Activated CD4-positive, alpha-beta T cell treated with anti-CD3 and anti-CD28 coated beads, Interleukin-2, amount 10 ng/mL, durations not matched to agents 7 days and 5 days (primary cell): ENCODE measurements around the gene AGAP3. TPM values are rescaled to one million over a fixed set of nuclear protein-coding genes. Genes with fewer than 3 reads are reported as not detected.

Experiments
- CTCF ChIA-PET: fragments of 350-600 bp; sonication (Branson Sonifier 250); formaldehyde crosslinking; loops from one replicate; lab custom pipeline; 2021; ENCODE audit warnings: antibody characterized with exemption; lab: Charles Lee
- POLR2A ChIA-PET: fragments of 350-600 bp; sonication (Branson Sonifier 250); formaldehyde crosslinking; loops from one replicate; lab custom pipeline; 2021; ENCODE audit warnings: antibody characterized with exemption; lab: Charles Lee
- DNase-seq: peaks from one replicate; pipeline ENCODE4 v3.0.0-alpha.2; 2020
- H3K27ac Mint-ChIP-seq: one replicate; pipeline ENCODE4 v1.8.0; 2021; ENCODE audit warnings: mild to moderate bottlenecking, moderate library complexity, mixed read lengths
- H3K27me3 Mint-ChIP-seq: one replicate; pipeline ENCODE4 v1.8.0; 2021; ENCODE audit warnings: mixed read lengths
- H3K36me3 Mint-ChIP-seq: one replicate; pipeline ENCODE4 v1.8.0; 2021; ENCODE audit warnings: low read depth, mixed read lengths
- H3K4me1 Mint-ChIP-seq: one replicate; pipeline ENCODE4 v1.8.0; 2021; ENCODE audit warnings: mixed read lengths
- H3K4me3 Mint-ChIP-seq: one replicate; pipeline ENCODE4 v1.8.0; 2021; ENCODE audit warnings: mild to moderate bottlenecking, moderate library complexity, mixed read lengths
- H3K9me3 Mint-ChIP-seq: one replicate; pipeline ENCODE4 v1.8.0; 2021; ENCODE audit warnings: mixed read lengths
- total RNA-seq, 2 experiments: library from RNA; stranded (reverse); gene quantifications; one replicate each; pipeline ENCODE4 v1.2.3, GENCODE V29; 2021

The AGAP3 gene
- total RNA-seq, 2 experiments from 2014 or later, result 18.1 to 19.7 TPM

DNA sequence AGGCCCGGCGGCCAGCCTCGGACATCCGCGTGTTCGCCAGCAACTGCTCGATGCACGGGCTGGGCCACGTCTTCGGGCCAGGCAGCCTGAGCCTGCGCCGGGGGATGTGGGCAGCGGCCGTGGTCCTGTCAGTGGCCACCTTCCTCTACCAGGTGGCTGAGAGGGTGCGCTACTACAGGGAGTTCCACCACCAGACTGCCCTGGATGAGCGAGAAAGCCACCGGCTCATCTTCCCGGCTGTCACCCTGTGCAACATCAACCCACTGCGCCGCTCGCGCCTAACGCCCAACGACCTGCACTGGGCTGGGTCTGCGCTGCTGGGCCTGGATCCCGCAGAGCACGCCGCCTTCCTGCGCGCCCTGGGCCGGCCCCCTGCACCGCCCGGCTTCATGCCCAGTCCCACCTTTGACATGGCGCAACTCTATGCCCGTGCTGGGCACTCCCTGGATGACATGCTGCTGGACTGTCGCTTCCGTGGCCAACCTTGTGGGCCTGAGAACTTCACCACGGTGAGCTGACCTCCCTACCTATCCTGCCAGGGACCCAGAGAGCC is 37.3 kb upstream of the AGAP3 start:
- peaks cover 7% of the 10 kb centered on the region for H3K36me3 Mint-ChIP-seq
- no peak overlapping the region for H3K27ac Mint-ChIP-seq
- H3K27me3 Mint-ChIP-seq, result peaks cover 8% of the 10 kb centered on the region
- no peak for DNase-seq
- H3K4me3 Mint-ChIP-seq, result no peak overlapping the region
- ChIA-PET CTCF (interaction anchor here (0.7 to 1.3 kb wide), 2 partner anchors 30 to 91 kb away, joined by 3 to 5 read pairs; no protein-coding TSS in a partner anchor), POLR2A (no interaction called here)
- H3K9me3 Mint-ChIP-seq, result no peaks in the 10 kb centered on the region
- H3K4me1 Mint-ChIP-seq, result peaks cover 19% of the 10 kb centered on the region

DNA sequence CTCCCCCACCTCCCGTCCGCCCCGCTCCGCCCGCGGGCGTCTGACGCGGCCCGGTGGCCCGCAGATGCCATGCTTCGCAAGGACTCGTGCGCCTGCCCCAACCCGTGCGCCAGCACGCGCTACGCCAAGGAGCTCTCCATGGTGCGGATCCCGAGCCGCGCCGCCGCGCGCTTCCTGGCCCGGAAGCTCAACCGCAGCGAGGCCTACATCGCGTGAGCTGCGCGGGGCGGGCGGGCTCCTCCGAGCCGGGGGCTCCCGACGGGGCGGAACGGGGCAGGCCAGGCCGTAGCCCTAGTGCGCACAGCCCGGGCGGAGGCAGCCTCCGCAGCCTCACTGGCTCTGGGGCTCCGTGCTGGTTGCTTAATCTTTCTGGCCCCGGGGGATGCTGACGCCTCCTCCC is 35.2 kb upstream of the AGAP3 start:
- CTCF ChIA-PET, result interaction anchor here (0.8 to 1.3 kb wide), 3 partner anchors 9 to 175 kb away, joined by 3 to 4 read pairs (median 3); partner anchors contain the start of gene ABCB8

DNA sequence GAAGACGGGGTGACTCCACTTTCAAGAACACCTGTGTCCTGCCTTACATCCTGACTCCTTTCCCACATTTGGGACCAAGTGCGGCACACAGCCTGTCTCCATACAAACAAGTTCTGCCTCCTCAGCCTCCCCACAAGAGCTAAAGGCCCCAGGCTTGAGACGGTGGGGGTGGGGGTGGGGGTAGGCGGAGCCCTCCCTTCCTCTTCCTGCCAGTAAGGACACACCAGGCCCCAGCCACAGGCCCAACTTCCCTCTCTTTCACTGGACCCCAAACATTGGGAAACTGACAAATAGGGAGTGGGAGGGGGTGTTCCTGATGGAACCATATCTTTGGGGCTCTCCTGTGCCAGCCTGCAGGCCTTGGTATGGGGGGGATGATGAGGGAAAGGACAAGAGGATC is 33.2 kb upstream of the AGAP3 start:
- no peak overlapping the region for H3K4me3 Mint-ChIP-seq
- H3K9me3 Mint-ChIP-seq, result no peaks in the 10 kb centered on the region
- DNase-seq, result no peak
- H3K27ac Mint-ChIP-seq, result no peak overlapping the region
- peaks cover 32% of the 10 kb centered on the region for H3K4me1 Mint-ChIP-seq
- H3K36me3 Mint-ChIP-seq, result peaks cover 4% of the 10 kb centered on the region
- CTCF ChIA-PET, result interaction anchor here (0.7 to 1.1 kb wide), 3 partner anchors 16 to 28 kb away, joined by 3 to 4 read pairs (median 3); partner anchors contain the start of genes ABCB8 and FASTK
- POLR2A ChIA-PET, result no interaction called here
- peaks cover 8% of the 10 kb centered on the region for H3K27me3 Mint-ChIP-seq

More for the DNA sequence above, 35.2 kb upstream of the AGAP3 start:
- peak; percentile 76 for DNase-seq
- Mint-ChIP-seq H3K36me3 (peaks cover 2% of the 10 kb centered on the region), H3K27ac (no peak overlapping the region), H3K9me3 (no peaks in the 10 kb centered on the region), H3K4me1 (peaks cover 23% of the 10 kb centered on the region), H3K27me3 (peaks cover 8% of the 10 kb centered on the region), H3K4me3 (no peak overlapping the region)
- POLR2A ChIA-PET, result no interaction called here

DNA sequence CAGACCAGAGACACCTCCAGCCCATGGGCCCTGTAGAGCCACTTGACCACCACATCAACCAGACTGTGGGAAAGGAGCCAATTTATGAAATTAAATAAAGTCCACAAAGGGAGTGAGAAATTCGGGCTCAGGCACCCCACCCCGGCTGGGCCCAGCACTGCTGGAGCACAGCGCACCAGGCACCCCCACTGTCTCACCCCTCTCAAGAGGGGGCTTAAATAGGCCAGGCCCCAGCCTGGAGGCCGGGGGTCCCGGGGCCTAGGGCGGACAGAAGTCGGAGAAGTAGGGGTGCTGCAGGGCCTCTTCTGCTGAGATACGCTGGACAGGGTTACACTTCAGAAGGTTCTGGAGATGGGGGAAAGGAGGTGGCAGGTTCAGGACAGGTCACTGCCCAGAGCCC is 32.5 kb upstream of the AGAP3 start:
- Mint-ChIP-seq H3K27ac (no peak overlapping the region), H3K4me3 (no peak overlapping the region), H3K4me1 (peaks cover 37% of the 10 kb centered on the region), H3K36me3 (peaks cover 4% of the 10 kb centered on the region), H3K27me3 (peaks cover 8% of the 10 kb centered on the region), H3K9me3 (no peaks in the 10 kb centered on the region)
- DNase-seq, result no peak
- ChIA-PET POLR2A (no interaction called here), CTCF (no interaction called here)

DNA sequence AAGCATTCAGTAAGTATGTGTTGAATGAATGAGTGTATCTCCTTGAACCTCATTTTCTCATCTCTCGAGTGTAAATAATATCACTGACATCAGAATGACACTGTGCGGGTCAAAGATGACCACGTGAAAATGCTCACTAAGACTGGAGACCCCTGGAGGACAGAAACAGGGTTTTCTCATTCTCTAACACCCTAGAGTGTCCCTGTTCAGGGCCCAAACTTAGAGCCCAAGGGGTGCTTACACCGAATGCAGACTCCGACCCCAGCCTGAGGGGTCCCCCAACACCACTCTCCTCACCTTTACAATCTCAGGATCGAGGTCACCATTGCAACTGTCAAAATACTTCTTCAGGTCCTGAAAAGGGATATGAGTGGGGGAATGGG is 30.0 kb upstream of the AGAP3 start:
- ChIA-PET POLR2A (no interaction called here), CTCF (interaction anchor here (1.2 kb wide), 1 partner anchor 28 kb away, joined by 4 read pairs; the partner anchor contains the start of gene ABCB8)
- Mint-ChIP-seq H3K4me1 (peaks cover 46% of the 10 kb centered on the region), H3K27me3 (no peaks in the 10 kb centered on the region), H3K36me3 (peaks cover 4% of the 10 kb centered on the region), H3K4me3 (peak overlapping the region; percentile 91), H3K9me3 (no peaks in the 10 kb centered on the region), H3K27ac (no peak overlapping the region)
- no peak for DNase-seq

DNA sequence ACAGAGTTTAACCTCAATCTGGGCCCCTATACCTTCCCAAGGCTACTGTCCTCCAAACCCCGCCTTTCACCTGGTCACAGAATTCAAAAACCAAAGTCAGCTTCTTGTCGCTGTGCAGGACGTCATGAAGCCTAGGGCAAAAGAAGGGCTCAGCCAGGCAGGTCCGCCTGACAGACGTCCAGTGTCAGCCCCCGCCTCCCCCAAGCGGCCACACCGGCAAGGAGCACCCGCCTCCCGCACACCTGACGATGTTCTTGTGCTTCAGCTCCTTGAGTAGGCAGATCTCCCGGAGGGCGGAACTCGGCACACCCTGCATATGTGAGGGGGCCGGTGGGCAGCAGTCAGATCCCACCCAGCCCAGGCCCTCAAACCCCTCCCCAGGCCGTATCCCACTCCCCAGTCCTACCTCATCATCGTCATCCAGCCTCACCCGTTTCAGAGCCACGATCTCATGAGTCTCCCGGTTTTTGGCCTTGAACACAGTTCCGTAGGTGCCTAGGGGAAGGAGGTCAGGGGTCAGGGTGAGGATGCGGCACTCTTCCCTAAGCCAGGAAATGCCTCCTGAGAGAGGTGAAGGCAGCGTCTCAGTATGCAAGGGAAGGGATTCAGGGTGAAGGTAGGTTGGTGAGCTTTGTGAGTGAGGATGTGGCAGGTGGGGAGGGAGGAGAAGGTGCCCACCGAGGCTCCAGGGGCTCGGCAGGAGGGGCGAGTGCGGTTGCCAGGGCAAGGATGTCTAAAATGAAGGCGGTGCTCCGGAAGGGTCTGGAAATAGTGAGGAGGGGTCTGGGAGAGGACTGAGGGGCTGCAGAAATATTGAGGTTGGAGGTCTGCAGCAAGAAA is 29.4 kb upstream of the AGAP3 start:
- POLR2A ChIA-PET, result no interaction called here
- Mint-ChIP-seq H3K27me3 (no peaks in the 10 kb centered on the region), H3K9me3 (no peaks in the 10 kb centered on the region), H3K36me3 (peaks cover 4% of the 10 kb centered on the region), H3K4me1 (peaks cover 53% of the 10 kb centered on the region), H3K27ac (peak overlapping the region; percentile 42), H3K4me3 (peak overlapping the region; percentile 91)
- CTCF ChIA-PET, result interaction anchor here (1.1 kb wide), 1 partner anchor 28 kb away, joined by 4 read pairs; the partner anchor contains the start of gene ABCB8
- no peak for DNase-seq

DNA sequence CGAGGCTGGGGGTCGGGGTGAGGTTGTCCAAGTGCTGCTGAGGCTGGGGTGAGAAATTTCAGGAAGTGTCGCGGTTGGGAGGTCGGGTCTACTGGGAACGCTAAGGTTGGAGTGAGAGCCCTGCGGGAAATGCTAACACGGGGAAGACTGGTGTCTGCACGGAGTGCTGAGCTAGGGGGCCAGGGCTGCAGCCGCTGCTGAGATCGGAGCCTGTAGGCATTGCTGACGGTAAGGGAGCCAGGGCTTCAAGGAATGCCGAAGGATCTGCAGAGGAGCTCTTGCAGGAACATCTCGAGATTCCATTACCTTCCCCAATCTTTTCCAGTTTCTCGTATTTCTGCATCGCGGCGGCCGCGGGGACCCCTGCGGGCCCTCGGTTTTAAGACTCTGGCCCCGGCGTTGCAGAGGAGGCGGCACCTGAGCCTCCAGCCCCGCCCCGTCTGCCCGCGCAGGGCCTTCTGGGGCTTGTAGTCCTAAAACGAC is 28.7 kb upstream of the AGAP3 start, which contains the start of gene CDK5:
CDK5 (minus strand) TSS at position 392 of the 483 bp plus-strand sequence; CDS start at position 343, 49 bp downstream.
- peaks cover 53% of the 10 kb centered on the region for H3K4me1 Mint-ChIP-seq
- H3K36me3 Mint-ChIP-seq, result peaks cover 3% of the 10 kb centered on the region
- H3K9me3 Mint-ChIP-seq, result no peaks in the 10 kb centered on the region
- no peak for DNase-seq
- H3K27ac Mint-ChIP-seq, result peak within 1 kb of the TSS; percentile 95
- H3K4me3 Mint-ChIP-seq, result peak within 1 kb of the TSS; percentile 91
- no peaks in the 10 kb centered on the region for H3K27me3 Mint-ChIP-seq
- ChIA-PET POLR2A (no interaction called here), CTCF (interaction anchor here (1.1 kb wide), 1 partner anchor 29 kb away, joined by 4 read pairs; the partner anchor contains the start of gene ABCB8)

DNA sequence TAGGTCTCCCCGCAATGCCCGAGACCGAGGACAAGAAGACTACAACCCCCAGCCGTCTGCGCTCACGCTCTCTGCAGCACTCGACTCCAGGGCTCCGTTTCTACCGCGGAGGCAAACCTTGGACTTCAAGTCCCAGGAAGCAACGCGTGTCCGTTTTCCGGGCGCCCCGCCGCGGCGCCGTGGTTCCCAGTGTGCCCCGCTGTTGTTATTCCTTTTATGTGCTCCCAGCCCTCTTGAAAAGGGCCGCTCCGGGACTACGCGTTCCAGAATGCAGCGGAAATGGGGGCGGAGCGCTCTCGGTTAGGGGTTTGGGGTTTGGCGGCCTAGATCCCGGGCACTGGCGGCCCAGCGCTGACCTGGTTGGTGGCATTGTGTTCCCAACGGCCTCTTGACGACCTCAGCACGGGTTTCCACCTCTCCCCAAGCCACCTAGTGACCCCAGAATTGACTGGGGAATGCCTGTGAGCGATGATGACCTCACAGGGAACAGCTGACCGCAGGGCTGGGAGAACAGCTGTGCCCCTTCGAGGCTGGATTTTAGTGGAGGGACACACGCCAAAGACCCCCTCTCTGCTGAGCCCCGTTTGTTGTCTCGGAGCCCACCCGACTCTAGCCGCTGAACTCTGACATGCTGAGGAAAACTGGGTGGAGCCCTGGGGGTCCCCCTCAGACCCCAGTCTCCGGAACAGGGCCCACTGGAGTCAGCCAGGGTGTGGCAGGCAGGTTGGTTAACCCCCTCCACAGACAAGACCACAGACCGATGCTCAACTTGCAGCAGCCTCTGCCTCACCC is 28.1 kb upstream of the AGAP3 start:
- peak overlapping the region; percentile 91 for H3K4me3 Mint-ChIP-seq
- H3K9me3 Mint-ChIP-seq, result no peaks in the 10 kb centered on the region
- peak; percentile 99 for DNase-seq
- H3K4me1 Mint-ChIP-seq, result peaks cover 47% of the 10 kb centered on the region
- peaks cover 2% of the 10 kb centered on the region for H3K36me3 Mint-ChIP-seq
- peak overlapping the region; percentile 95 for H3K27ac Mint-ChIP-seq
- CTCF ChIA-PET, result interaction anchor here (0.8 to 1.7 kb wide), 8 partner anchors 9 to 44 kb away, joined by 3 to 6 read pairs (median 4); partner anchors contain the start of genes ABCB8 and FASTK
- H3K27me3 Mint-ChIP-seq, result no peaks in the 10 kb centered on the region
- POLR2A ChIA-PET, result no interaction called here

DNA sequence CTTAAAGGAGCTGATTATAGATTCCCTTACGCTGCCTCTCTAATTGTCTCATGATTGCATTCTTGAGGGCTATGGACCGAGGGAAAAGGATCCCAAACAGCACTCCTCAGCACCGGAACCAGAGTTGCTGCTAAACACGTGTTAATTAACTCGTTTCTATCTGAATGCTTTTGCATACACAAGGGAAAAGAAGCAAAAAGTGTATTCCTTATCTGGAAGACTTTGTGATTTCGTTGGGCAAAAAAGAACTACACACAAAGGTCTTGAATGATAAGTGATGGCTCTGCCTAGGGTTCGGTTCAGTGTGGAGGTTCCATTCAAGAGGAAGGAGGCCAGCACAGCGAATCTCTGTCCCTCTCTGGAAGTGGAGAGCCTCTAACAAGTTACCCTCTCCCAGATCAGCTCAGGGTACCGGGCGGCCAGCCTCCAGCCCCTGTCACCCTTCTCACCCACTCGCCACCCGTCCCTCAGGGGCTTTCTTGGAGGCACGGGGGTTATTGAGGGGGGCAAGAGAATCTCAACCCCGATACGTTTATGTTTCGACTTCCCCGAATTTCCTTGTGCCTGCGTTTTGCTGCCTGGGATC is 27.4 kb upstream of the AGAP3 start:
- Mint-ChIP-seq H3K27ac (peak overlapping the region; percentile 95), H3K4me1 (peaks cover 42% of the 10 kb centered on the region), H3K36me3 (peaks cover 5% of the 10 kb centered on the region), H3K27me3 (no peaks in the 10 kb centered on the region), H3K4me3 (peak overlapping the region; percentile 91), H3K9me3 (no peaks in the 10 kb centered on the region)
- no peak for DNase-seq
- POLR2A ChIA-PET, result no interaction called here
- CTCF ChIA-PET, result interaction anchor here (0.8 to 1.7 kb wide), 7 partner anchors 8 to 45 kb away, joined by 3 to 6 read pairs (median 4); partner anchors contain the start of genes ABCB8 and FASTK

DNA sequence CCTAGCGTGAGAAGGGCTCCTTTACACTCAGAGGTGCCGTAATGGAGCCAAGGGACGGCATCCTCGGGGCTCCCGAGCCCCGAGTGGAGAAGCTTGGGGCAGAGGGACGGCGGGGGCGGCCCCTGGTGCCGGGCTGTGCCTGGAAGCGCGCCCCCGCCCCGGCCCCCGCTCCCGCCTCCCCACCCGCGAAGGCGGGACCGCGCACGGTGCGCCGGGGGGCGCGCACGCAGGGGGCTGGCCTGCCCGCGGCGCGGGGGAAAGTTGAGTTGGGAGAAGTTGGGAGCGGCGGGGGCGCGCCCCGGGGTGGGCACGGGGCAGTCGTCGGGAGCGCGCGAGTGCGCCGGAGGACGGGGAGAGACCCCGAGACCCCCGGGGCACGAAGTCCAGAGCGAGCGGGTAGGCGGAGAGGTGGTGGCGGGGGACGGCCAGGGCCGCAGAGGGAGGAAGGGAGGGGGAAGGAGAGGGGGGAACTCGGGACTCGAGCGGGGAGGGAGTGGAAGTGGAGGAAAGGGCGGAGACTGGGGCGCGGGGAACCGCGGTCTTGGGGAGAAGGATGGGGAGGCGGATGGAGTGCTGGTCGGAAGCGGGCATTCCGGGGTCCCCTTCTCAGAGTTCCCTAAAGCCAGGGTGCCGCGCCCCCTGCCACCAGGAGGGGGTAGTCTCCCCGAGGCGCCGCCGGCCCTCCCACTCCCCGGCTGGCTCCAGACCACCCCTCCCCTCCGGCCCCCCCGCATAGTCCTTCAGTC is 26.7 kb upstream of the AGAP3 start, which contains the start of gene SLC4A2:
SLC4A2 (plus strand) TSS at position 223 of the 746 bp plus-strand sequence. CDS start 2,399 bp downstream, outside the sequence.
- CTCF ChIA-PET, result interaction anchor here (1.0 to 2.0 kb wide), 7 partner anchors 18 to 45 kb away, joined by 3 to 9 read pairs (median 5); partner anchors contain the start of gene FASTK
- peak within 1 kb of the TSS; percentile 91 for H3K4me3 Mint-ChIP-seq

DNA sequence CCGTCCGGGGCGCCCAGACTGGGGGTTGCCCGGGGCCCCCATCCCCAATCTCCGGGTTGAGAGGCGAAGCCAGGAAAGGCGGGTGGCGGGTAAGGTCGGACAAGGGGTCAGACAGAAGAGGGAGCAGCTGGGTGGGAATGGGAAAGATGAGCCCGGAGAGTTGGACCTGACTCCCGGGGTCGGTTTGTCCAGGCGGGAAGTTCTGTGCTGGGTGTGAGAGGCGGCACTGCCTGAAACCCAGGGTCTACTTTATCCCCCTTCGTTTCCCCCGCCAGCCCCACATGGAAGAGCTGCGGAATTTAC is 26.2 kb upstream of the AGAP3 start:
- H3K4me1 Mint-ChIP-seq, result peaks cover 37% of the 10 kb centered on the region
- peak overlapping the region; percentile 74 for H3K27ac Mint-ChIP-seq
- H3K27me3 Mint-ChIP-seq, result no peaks in the 10 kb centered on the region
- H3K4me3 Mint-ChIP-seq, result peak overlapping the region; percentile 91
- POLR2A ChIA-PET, result no interaction called here
- peaks cover 6% of the 10 kb centered on the region for H3K36me3 Mint-ChIP-seq
- CTCF ChIA-PET, result interaction anchor here (0.7 to 2.0 kb wide), 5 partner anchors 13 to 41 kb away, joined by 3 to 9 read pairs (median 4); partner anchors contain the start of gene FASTK
- no peak for DNase-seq
- no peaks in the 10 kb centered on the region for H3K9me3 Mint-ChIP-seq

More for the DNA sequence above, 26.7 kb upstream of the AGAP3 start, which contains the start of gene SLC4A2:
- H3K4me1 Mint-ChIP-seq, result peaks cover 40% of the 10 kb centered on the region
- peak within 1 kb of the TSS; percentile 95 for H3K27ac Mint-ChIP-seq
- no peaks in the 10 kb centered on the region for H3K9me3 Mint-ChIP-seq
- DNase-seq, result peak; percentile 64
- peaks cover 5% of the 10 kb centered on the region for H3K36me3 Mint-ChIP-seq
- POLR2A ChIA-PET, result no interaction called here
- H3K27me3 Mint-ChIP-seq, result no peaks in the 10 kb centered on the region
